Neural progenitor cell (in vitro differentiated cells): ENCODE measurements around the gene TNIP1. TPM values are rescaled to one million over a fixed set of nuclear protein-coding genes. Genes with fewer than 3 reads are reported as not detected.

Experiments
- DNase-seq: peaks from one replicate; pipeline ENCODE4 v3.0.0-alpha.2; 2016; ENCODE audit warnings: low spot score
- H2AFZ ChIP-seq: fragments of 200-600 bp; sonication (generic); replicated peaks from 2 replicates; pipeline ENCODE4 v1.6.1; 2016; ENCODE audit warnings: antibody characterized with exemption
- H3F3A ChIP-seq: fragments of 200-600 bp; sonication (generic); 2 replicates; pipeline ENCODE4 v1.6.1; 2016; ENCODE audit warnings: antibody characterized with exemption, low read depth
- H3K27ac ChIP-seq: fragments of 200-600 bp; sonication (generic); 2 replicates; pipeline ENCODE4 v1.5.1; 2016; ENCODE audit warnings: mild to moderate bottlenecking
- H3K27me3 ChIP-seq: fragments of 200-600 bp; sonication (generic); 2 replicates; pipeline ENCODE4 v1.6.1; 2016; ENCODE audit warnings: mild to moderate bottlenecking, moderate library complexity
- H3K36me3 ChIP-seq: fragments of 200-600 bp; sonication (generic); 2 replicates; pipeline ENCODE4 v1.5.1; 2016
- H3K4me1 ChIP-seq: fragments of 200-600 bp; sonication (generic); 2 replicates; pipeline ENCODE4 v1.6.1; 2016; ENCODE audit warnings: mixed run types
- H3K4me2 ChIP-seq: fragments of 200-600 bp; sonication (generic); 2 replicates; pipeline ENCODE4 v1.6.1; 2016
- H3K4me3 ChIP-seq: fragments of 200-600 bp; sonication (generic); 2 replicates; pipeline ENCODE4 v1.5.1; 2016
- H3K79me2 ChIP-seq: fragments of 200-600 bp; sonication (generic); 2 replicates; pipeline ENCODE4 v1.6.1; 2016; ENCODE audit warnings: low read depth
- H3K9ac ChIP-seq: fragments of 200-600 bp; sonication (generic); 2 replicates; pipeline ENCODE4 v1.6.1; 2016
- H3K9me3 ChIP-seq: fragments of 200-600 bp; sonication (generic); 2 replicates; pipeline ENCODE4 v1.5.1; 2016; ENCODE audit warnings: low read depth
- H4K20me1 ChIP-seq: fragments of 200-600 bp; sonication (generic); 2 replicates; pipeline ENCODE4 v1.6.1; 2016; ENCODE audit warnings: low read depth
- H3K27ac Mint-ChIP-seq: 3 replicates; pipeline ENCODE4 v1.8.0; 2021; ENCODE audit warnings: mixed read lengths
- H3K27me3 Mint-ChIP-seq: 2 replicates; pipeline ENCODE4 v1.8.0; 2022; ENCODE audit warnings: low read depth, mild to moderate bottlenecking, inconsistent platforms, moderate library complexity, mixed read lengths; ENCODE audit not compliant: insufficient read depth
- H3K36me3 Mint-ChIP-seq: 3 replicates; pipeline ENCODE4 v1.8.0; 2021; ENCODE audit warnings: mixed read lengths
- H3K4me1 Mint-ChIP-seq: 3 replicates; pipeline ENCODE4 v1.8.0; 2021; ENCODE audit warnings: mixed read lengths
- H3K4me3 Mint-ChIP-seq: 3 replicates; pipeline ENCODE4 v1.8.0; 2021; ENCODE audit warnings: mild to moderate bottlenecking, moderate library complexity, mixed read lengths
- H3K9me3 Mint-ChIP-seq: 3 replicates; pipeline ENCODE4 v1.8.0; 2020; ENCODE audit warnings: mixed read lengths
- EZH2 ChIP-seq: fragments of 200-600 bp; sonication (generic); IDR thresholded peaks from 2 replicates; pipeline ENCODE4 v1.6.1; 2017; ENCODE audit warnings: antibody characterized with exemption, mild to moderate bottlenecking, moderate library complexity
- EZH2phosphoT487 ChIP-seq: fragments of 200-600 bp; sonication (generic); IDR thresholded peaks from 2 replicates; pipeline ENCODE4 v1.6.1; 2017; ENCODE audit warnings: antibody characterized with exemption
- total RNA-seq: library from RNA; depleted of rRNA; stranded (reverse); fragments of >200 nt; gene quantifications from 2 replicates; pipeline ENCODE4 v1.2.3, GENCODE V29; 2015; ENCODE audit warnings: low replicate concordance
- TF ChIP-seq, protein P1 (sequence below): fragments of 200-600 bp; sonication (generic); IDR thresholded peaks from 2 replicates; pipeline ENCODE4 v1.5.1; 2017; ENCODE audit warnings: antibody characterized with exemption, mild to moderate bottlenecking

Gene TNIP1, protein sequence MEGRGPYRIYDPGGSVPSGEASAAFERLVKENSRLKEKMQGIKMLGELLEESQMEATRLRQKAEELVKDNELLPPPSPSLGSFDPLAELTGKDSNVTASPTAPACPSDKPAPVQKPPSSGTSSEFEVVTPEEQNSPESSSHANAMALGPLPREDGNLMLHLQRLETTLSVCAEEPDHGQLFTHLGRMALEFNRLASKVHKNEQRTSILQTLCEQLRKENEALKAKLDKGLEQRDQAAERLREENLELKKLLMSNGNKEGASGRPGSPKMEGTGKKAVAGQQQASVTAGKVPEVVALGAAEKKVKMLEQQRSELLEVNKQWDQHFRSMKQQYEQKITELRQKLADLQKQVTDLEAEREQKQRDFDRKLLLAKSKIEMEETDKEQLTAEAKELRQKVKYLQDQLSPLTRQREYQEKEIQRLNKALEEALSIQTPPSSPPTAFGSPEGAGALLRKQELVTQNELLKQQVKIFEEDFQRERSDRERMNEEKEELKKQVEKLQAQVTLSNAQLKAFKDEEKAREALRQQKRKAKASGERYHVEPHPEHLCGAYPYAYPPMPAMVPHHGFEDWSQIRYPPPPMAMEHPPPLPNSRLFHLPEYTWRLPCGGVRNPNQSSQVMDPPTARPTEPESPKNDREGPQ
- total RNA-seq, result 33.5 and 49.7 TPM in 2 replicates

- H3F3A ChIP-seq, result peaks cover 3% of the 10 kb centered on the region
- peak within 1 kb of the TSS; percentile 54 for H3K9ac ChIP-seq
- peaks cover 8% of the 10 kb centered on the region for H3K36me3 Mint-ChIP-seq
- H3K9me3 Mint-ChIP-seq, result no peaks in the 10 kb centered on the region
- DNase-seq, result peak; percentile 87
- peaks cover 5% of the 10 kb centered on the region for H4K20me1 ChIP-seq
- H3K36me3 ChIP-seq, result no peaks in the 10 kb centered on the region
- peaks cover 4% of the 10 kb centered on the region for H3K27me3 Mint-ChIP-seq
- TF ChIP-seq, protein P1, sequence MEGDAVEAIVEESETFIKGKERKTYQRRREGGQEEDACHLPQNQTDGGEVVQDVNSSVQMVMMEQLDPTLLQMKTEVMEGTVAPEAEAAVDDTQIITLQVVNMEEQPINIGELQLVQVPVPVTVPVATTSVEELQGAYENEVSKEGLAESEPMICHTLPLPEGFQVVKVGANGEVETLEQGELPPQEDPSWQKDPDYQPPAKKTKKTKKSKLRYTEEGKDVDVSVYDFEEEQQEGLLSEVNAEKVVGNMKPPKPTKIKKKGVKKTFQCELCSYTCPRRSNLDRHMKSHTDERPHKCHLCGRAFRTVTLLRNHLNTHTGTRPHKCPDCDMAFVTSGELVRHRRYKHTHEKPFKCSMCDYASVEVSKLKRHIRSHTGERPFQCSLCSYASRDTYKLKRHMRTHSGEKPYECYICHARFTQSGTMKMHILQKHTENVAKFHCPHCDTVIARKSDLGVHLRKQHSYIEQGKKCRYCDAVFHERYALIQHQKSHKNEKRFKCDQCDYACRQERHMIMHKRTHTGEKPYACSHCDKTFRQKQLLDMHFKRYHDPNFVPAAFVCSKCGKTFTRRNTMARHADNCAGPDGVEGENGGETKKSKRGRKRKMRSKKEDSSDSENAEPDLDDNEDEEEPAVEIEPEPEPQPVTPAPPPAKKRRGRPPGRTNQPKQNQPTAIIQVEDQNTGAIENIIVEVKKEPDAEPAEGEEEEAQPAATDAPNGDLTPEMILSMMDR, result no peak
- H3K4me1 ChIP-seq, result peaks cover 10% of the 10 kb centered on the region
- no peaks in the 10 kb centered on the region for H3K9me3 ChIP-seq
- H3K4me3 ChIP-seq, result peak within 1 kb of the TSS; percentile 78
- H2AFZ ChIP-seq, result peak within 1 kb of the TSS; percentile 83
- peaks cover 24% of the 10 kb centered on the region for H3K79me2 ChIP-seq
- no peaks in the 10 kb centered on the region for H3K27me3 ChIP-seq
- peak within 1 kb of the TSS; percentile 90 for H3K4me3 Mint-ChIP-seq
- H3K27ac Mint-ChIP-seq, result peak within 1 kb of the TSS; percentile 96
- H3K4me1 Mint-ChIP-seq, result peaks cover 28% of the 10 kb centered on the region
- H3K27ac ChIP-seq, result peak within 1 kb of the TSS; percentile 38
- peak within 1 kb of the TSS; percentile 77 for H3K4me2 ChIP-seq
These were observed at the start of gene TNIP1 for GRCh38 chr5:151080613-151081430. TNIP1 (minus strand) TSS chr5:151081034; CDS start chr5:151065095, 15,939 bp downstream.

GRCh38 chr5:151130235-151130921 lies 49.5 kb upstream of the TNIP1 start:
- Histone ChIP-seq H3F3A (no peaks in the 10 kb centered on the region), H3K9ac (no peak overlapping the region), H4K20me1 (no peaks in the 10 kb centered on the region), H3K4me3 (no peak overlapping the region), H3K36me3 (no peaks in the 10 kb centered on the region), H3K79me2 (no peaks in the 10 kb centered on the region), H3K9me3 (no peaks in the 10 kb centered on the region), H2AFZ (no peak overlapping the region), H3K27me3 (no peaks in the 10 kb centered on the region), H3K27ac (no peak overlapping the region), H3K4me1 (peaks cover 4% of the 10 kb centered on the region), H3K4me2 (no peak overlapping the region)
- Mint-ChIP-seq H3K4me1 (peaks cover 11% of the 10 kb centered on the region), H3K27me3 (peaks cover 3% of the 10 kb centered on the region), H3K4me3 (no peak overlapping the region), H3K36me3 (peaks cover 39% of the 10 kb centered on the region), H3K27ac (no peak overlapping the region), H3K9me3 (no peaks in the 10 kb centered on the region)
- TF ChIP-seq, protein P1, result no peak
- no peak for TF ChIP-seq EZH2
- TF ChIP-seq EZH2phosphoT487, result no peak
- DNase-seq, result no peak

- no peaks in the 10 kb centered on the region for H3K27me3 ChIP-seq
- H3K4me1 Mint-ChIP-seq, result peaks cover 11% of the 10 kb centered on the region
- no peak overlapping the region for H3K27ac ChIP-seq
- peaks cover 39% of the 10 kb centered on the region for H3K36me3 Mint-ChIP-seq
- TF ChIP-seq EZH2phosphoT487 (no peak), EZH2 (no peak)
- TF ChIP-seq, protein P1, result no peak
- H3K4me3 Mint-ChIP-seq, result no peak overlapping the region
- H3K4me2 ChIP-seq, result no peak overlapping the region
- H3K9ac ChIP-seq, result no peak overlapping the region
- H3K4me3 ChIP-seq, result no peak overlapping the region
- no peaks in the 10 kb centered on the region for H3K36me3 ChIP-seq
- no peak overlapping the region for H2AFZ ChIP-seq
- no peak overlapping the region for H3K27ac Mint-ChIP-seq
- H3K27me3 Mint-ChIP-seq, result peaks cover 5% of the 10 kb centered on the region
- no peaks in the 10 kb centered on the region for H3F3A ChIP-seq
- no peaks in the 10 kb centered on the region for H3K9me3 Mint-ChIP-seq
- no peak for DNase-seq
- H3K4me1 ChIP-seq, result peaks cover 4% of the 10 kb centered on the region
- H4K20me1 ChIP-seq, result no peaks in the 10 kb centered on the region
- no peaks in the 10 kb centered on the region for H3K9me3 ChIP-seq
- H3K79me2 ChIP-seq, result no peaks in the 10 kb centered on the region
These were observed 48.0 kb upstream of the TNIP1 start for GRCh38 chr5:151128817-151129216.
